Effector CD8-positive, alpha-beta T cell (primary cell): Measurements from ENCODE around the gene ERBB3.
"Not testable (repeated sequence)": the region's sequence is repeated elsewhere in the genome, so short reads cannot be mapped to it uniquely, and the experiment has no call there.

Source experiments
- DNase-seq: peaks from one replicate; lab custom pipeline; 2025; lab: John Stamatoyannopoulos, UW
- total RNA-seq, 4 experiments: gene quantifications; one replicate each; lab custom pipeline; 2026; lab: John Stamatoyannopoulos, UW

Gene ERBB3
- total RNA-seq: 5.0 to 34.9 (median 19.6) reads per million in 4 experiments

- DNase-seq: peak; percentile 41
Measured at GRCh38 chr12:56079723-56080555, at the start of gene ERBB3. ERBB3 (plus strand) TSS chr12:56080165; CDS start chr12:56080301, 136 bp downstream.

DNA sequence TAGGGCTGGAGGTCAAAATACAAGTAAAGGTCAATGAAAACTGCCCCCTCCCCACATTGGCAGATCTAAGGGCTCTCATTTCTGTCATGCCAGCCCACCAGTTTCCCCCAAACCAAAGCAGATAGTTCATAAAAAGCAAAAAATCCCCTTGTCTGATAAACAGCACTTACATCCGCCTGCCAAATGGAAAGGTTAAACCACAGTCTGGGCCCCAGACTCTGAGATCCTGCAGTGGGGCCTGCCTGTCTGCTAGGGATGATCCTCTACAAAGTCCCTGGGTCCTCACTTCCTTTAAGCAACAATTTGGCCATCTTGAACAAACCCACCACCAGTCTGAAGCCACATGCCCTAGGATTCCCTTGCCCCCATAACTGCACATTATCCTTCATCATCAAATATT is 48.0 kb upstream of the ERBB3 start:
- DNase-seq: no peak

- DNase-seq: no peak
Measured at GRCh38 chr12:56034586-56035332, 45.2 kb upstream of the ERBB3 start.

GRCh38 chr12:56037161-56037560 is 42.8 kb upstream of the ERBB3 start:
- no peak for DNase-seq

DNA sequence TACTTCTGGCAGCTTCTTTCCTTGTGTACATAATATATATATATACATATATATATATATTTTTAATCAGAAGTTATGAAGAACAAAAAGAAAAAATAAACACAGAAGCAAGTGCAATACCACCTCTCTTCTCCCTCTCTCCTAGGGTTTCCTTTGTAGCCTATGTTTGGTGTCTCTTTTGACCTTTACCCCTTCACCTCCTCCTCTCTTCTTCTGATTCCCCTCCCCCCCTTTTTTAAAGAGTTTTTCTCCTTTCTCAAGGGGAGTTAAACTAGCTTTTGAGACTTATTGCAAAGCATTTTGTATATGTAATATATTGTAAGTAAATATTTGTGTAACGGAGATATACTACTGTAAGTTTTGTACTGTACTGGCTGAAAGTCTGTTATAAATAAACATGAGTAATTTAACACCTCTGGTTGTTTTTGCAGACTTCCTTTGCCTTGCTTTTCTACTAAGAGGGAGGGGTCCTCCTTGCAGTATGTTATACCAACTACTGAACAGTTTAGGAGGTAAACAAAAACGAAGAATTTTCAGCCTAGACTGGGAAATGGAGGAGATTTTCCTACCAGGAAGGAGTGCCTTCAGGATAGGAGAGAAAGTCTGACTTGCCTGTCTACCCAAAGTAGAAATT is 41.8 kb upstream of the ERBB3 start:
- no peak for DNase-seq

- DNase-seq: no peak
Measured at GRCh38 chr12:56040151-56040550, 39.8 kb upstream of the ERBB3 start.

GRCh38 chr12:56040963-56041551 is 38.9 kb upstream of the ERBB3 start:
- no peak for DNase-seq

GRCh38 chr12:56041552-56042429 is 38.2 kb upstream of the ERBB3 start, which contains the start of gene RPS26:
RPS26 (plus strand) TSS chr12:56041918; CDS start chr12:56042167, 249 bp downstream.
- peak; percentile 81 for DNase-seq

DNA sequence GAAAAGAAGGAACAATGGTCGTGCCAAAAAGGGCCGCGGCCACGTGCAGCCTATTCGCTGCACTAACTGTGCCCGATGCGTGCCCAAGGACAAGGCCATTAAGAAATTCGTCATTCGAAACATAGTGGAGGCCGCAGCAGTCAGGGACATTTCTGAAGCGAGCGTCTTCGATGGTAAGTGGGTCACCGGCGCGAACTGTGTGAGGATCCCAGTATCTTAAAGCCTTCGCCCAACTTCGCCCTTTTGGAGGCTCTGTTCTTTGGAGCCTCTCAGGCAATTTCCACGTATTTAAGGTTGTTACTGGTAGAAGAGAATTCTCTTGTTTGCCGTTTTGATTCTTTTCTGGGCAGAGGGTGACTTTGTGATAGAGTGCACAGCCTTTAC is 37.5 kb upstream of the ERBB3 start:
- not testable (repeated sequence) for DNase-seq

- DNase-seq: no peak
Measured at GRCh38 chr12:56042843-56043242, 37.1 kb upstream of the ERBB3 start.

GRCh38 chr12:56046027-56046780 is 33.8 kb upstream of the ERBB3 start:
- DNase-seq: no peak

GRCh38 chr12:56053407-56053893 is 26.5 kb upstream of the ERBB3 start:
- no peak for DNase-seq

GRCh38 chr12:56059964-56060363 is 20.0 kb upstream of the ERBB3 start:
- not testable (repeated sequence) for DNase-seq

DNA sequence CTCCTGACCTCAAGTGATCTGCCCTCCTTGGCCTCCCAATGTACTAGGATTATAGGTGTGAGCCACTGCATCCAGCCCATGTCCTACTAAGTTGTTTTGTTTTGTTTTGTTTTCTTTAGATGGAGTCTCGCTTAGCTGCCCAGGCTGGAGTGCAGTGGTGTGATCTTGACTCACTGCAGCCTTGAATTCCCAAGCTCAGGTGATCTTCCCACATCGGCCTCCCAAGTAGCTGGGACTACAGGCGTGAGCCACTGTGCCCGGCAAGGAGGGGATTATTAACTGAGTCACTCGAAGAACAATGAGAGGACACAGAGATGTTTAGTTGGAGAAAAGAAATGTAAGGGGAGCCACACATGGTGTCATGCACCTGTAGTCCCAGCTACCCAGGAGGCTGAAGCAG is 18.0 kb upstream of the ERBB3 start:
- no peak for DNase-seq

DNA sequence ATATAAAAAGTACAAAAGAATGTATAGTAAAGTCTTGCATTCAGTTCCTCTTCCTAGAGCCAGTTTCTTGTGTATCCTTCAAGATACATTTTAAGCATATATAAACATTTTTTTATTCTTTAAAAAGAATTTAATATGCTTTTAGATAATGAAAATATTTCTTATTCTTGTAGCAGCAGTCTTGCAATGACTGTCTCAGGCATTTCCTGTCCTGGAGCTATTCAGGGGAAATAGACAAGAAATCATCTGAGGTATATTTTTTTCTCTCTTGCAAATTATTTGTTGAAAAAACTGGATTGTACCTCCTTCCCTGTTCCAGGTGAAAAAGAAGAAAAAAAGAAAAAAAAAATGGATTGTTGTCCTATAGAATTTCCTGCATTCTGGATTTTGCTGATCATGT is 17.0 kb upstream of the ERBB3 start:
- DNase-seq: no peak

- DNase-seq: no peak
Measured at GRCh38 chr12:56071648-56072047, 8.3 kb upstream of the ERBB3 start.

DNA sequence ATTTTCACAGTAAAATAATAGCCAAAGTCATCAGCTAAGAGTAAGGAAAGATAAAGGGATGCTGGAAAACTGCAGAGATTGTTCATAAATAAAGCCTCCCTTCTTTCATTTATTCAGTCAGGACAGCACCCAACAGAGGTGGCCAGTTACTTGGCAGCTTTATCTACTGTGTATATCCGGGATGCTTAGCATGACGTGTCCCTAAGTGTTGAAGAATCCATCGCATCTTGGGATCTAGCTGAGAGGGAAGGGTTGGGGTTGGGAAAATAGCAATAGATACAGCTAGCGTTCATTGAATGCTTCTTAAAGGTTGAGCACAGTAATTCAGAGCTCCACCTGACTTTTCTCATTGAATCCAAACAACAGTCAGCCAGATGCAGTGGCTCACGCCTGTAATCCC is 5.6 kb upstream of the ERBB3 start:
- no peak for DNase-seq

DNA sequence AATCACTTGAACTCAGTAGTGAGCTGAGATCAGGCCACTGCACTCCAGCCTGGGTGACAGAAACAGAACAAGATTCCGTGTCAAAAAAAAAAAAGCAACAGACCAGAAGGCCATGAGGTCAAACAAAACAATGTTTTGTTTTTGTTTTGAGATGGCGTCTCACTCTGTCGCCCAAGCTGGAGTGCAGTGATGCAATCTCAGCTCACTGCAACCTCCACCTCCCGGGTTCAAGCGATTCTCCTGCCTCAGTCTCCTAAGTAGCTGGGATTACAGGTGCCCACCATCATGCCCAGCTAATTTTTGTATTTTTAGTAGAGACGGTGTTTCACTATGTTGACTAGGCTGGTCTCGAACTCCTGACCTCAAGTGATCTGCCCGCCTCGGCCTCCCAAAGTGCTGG is 2.0 kb upstream of the ERBB3 start:
- not testable (repeated sequence) for DNase-seq

GRCh38 chr12:56078427-56078826 is 1.5 kb upstream of the ERBB3 start:
- no peak for DNase-seq
